ENCODE data around the gene DPEP2NB.

Gene DPEP2NB, protein sequence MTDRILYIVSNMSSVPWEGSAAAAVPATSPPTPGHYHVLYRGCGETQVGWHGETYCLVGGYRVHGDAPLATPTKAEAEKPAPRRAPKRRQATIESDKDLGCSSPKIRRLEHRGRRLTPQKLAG

DNA sequence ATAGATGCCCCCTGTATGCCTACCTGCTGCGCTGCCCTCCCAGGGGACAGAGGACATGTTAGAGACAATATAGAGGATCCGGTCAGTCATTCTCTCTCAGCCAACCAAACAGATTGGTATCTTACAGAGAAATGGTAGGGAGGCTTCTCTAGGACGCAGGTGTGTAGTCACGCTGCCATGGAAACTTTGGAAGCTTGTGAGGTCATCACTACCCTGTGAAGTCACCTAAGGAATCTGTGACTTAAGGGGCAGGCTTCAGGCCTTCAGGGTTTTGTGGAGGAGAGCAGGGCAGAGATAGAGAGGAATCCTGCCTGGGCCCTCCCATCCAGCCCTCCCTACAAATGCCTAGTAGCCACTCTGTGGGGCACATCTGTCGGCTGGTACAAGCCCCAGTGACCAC, at the start of gene DPEP2NB:
DPEP2NB (minus strand) TSS at position 231 of the 400 bp plus-strand sequence; CDS start at position 90, 141 bp downstream.
- Mint-ChIP-seq H3K9me3 (no peaks in the 10 kb centered on the region), H3K4me3 (no peak within 1 kb of the TSS), H3K27me3 (no peaks in the 10 kb centered on the region), H3K27ac (no peak within 1 kb of the TSS), H3K4me1 (peaks cover 20% of the 10 kb centered on the region), H3K36me3 (no peaks in the 10 kb centered on the region)
- ATAC-seq: no peak

DNA sequence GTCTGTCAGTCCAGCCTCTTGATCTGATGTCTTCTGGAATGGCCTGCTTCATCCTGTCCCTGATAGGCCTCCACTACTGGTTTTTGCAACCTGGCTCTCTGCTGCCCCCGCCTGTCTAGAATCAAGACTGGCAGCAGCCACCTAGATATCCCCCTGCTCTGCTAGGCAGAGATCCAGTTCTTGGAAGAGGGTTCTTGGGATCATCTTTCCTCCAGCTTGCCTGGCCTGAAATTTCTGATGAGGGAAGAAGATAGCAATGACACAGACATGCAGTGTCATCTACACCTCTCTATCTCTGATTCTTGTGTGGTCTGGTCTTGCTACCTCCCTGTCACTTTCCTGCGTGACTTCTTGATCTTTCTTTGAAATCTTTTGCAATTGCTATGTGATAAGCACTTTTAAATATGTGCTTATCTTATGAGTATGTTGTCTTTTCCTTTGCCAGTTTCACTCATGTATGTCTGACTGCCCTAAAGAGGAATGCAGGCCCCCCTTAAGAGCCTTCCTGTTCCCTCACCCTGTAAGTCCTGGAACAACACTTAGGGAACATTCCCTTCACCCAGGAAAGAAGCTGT, 49.2 kb upstream of the DPEP2NB start:
- Mint-ChIP-seq H3K27me3 (no peaks in the 10 kb centered on the region), H3K4me1 (peaks cover 37% of the 10 kb centered on the region), H3K27ac (peak overlapping the region; percentile 43), H3K9me3 (no peaks in the 10 kb centered on the region), H3K36me3 (peaks cover 64% of the 10 kb centered on the region), H3K4me3 (no peak overlapping the region)
- ATAC-seq: peak; percentile 76

DNA sequence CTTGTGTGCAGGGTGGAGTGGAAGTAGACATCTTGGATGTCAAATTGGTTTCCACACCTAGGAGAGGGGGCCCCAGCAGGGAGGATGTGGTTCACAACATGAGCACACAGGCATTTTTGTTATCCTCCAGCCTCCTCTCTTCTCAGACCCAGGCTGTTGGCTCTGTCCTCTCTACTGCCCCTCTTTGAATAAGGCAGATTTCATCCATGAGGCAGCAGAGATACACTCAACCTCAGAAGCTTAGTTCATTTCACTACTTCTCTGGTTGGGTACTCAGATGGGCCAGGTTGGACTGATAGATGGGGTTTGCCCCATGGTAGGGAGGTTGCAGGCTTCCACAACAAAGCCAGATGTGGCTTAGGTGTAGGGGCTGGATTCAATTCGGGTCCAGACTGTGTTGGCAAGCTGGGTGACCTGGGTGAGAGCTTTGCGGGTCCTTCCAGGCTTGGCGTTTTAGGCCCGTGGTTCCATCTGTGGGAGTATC, 47.2 kb upstream of the DPEP2NB start:
- H3K27ac Mint-ChIP-seq: no peak overlapping the region
- ATAC-seq: no peak
- peaks cover 37% of the 10 kb centered on the region for H3K4me1 Mint-ChIP-seq

DNA sequence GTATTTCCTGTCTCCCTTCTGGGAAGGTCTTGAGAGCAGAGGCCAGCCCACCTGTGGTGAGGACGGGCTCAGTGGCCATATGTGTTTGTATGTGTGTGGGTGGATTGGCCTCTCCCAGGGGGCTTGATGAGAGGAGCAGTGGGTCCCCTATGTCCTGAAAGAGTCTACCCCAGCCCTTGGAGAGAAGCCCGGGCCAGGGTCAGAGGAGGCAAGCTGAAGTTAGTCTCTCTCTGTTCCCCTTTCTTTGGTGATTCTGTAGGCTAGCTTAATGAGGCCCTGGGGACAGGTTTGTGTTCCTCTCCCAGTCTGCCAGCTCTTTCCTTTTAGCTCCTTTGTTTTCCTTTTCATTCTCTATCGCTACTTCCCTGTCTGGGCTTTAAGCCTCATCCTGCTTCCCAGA, 45.7 kb upstream of the DPEP2NB start:
- H3K4me1 Mint-ChIP-seq: peaks cover 36% of the 10 kb centered on the region
- H3K27me3 Mint-ChIP-seq: no peaks in the 10 kb centered on the region
- no peak overlapping the region for H3K4me3 Mint-ChIP-seq
- peak; percentile 82 for ATAC-seq
- H3K9me3 Mint-ChIP-seq: no peaks in the 10 kb centered on the region
- peaks cover 67% of the 10 kb centered on the region for H3K36me3 Mint-ChIP-seq
- H3K27ac Mint-ChIP-seq: peak overlapping the region; percentile 73

More for the DNA sequence above, 47.2 kb upstream of the DPEP2NB start:
- peaks cover 65% of the 10 kb centered on the region for H3K36me3 Mint-ChIP-seq
- no peaks in the 10 kb centered on the region for H3K9me3 Mint-ChIP-seq
- no peak overlapping the region for H3K4me3 Mint-ChIP-seq
- no peaks in the 10 kb centered on the region for H3K27me3 Mint-ChIP-seq

DNA sequence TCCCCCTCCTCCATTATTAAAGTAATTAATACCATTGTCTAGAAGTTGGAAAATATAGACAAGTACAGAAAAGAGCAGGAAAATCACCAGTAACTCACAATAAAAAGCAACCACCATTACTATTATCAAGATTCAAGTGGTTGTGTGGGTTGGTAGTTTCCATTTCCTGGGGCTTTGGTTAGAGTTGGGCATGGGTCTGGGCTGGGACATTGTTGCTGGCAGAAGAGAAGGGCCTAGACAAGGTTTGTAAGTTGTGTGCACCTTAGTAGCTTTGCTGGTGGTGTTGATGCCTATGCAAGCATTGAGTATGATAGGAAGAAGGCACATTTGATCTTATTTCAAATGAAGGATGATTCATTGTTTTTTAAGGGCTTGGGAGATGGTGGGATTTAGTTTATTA, 44.1 kb upstream of the DPEP2NB start:
- H3K4me3 Mint-ChIP-seq: no peak overlapping the region
- H3K4me1 Mint-ChIP-seq: peaks cover 33% of the 10 kb centered on the region
- peaks cover 68% of the 10 kb centered on the region for H3K36me3 Mint-ChIP-seq
- H3K9me3 Mint-ChIP-seq: no peaks in the 10 kb centered on the region
- peak overlapping the region; percentile 22 for H3K27ac Mint-ChIP-seq
- no peaks in the 10 kb centered on the region for H3K27me3 Mint-ChIP-seq
- no peak for ATAC-seq

DNA sequence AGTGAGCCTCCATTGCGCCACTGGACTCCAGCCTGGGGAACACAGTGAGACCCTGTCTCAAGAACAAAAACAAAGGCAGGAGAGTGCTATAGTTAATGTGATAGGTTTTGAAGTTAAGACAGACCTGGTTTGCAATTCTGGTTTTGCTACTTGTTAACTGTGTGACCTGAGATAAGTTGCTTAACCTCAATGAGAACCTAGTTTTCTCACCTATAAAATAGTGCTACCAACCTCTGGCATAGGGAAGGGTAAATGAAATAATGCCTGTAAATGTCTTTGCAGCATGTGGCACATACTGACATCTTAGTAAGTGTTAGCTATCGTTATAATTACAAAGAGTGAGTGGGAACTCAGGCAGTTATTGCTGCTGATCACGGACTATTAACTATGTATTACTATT, 39.7 kb upstream of the DPEP2NB start:
- Mint-ChIP-seq H3K4me3 (no peak overlapping the region), H3K9me3 (no peaks in the 10 kb centered on the region), H3K27me3 (no peaks in the 10 kb centered on the region), H3K4me1 (peaks cover 22% of the 10 kb centered on the region), H3K27ac (no peak overlapping the region), H3K36me3 (peaks cover 81% of the 10 kb centered on the region)
- ATAC-seq: no peak

DNA sequence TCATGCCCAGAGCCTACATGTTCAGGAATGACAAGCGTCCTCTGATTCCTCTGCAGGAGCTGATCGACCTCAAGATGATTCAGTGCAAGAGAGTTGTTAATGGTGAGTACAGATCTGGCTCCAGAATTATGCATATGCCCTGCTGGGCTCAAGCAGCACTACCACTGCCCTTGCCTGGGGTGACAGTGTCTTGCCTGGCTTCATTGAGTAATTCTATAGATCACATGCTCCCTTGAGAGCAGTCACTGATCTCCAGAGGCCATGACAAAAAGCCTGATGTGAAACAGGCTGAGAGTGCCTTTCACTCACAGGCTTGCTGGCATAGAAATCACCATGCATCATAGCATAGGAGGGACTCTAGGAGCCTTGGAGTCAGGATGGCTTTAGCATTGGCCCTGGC, 33.7 kb upstream of the DPEP2NB start:
- ATAC-seq: peak; percentile 64
- no peak overlapping the region for H3K4me3 Mint-ChIP-seq
- peaks cover 52% of the 10 kb centered on the region for H3K36me3 Mint-ChIP-seq
- H3K27ac Mint-ChIP-seq: peak overlapping the region; percentile 45
- no peaks in the 10 kb centered on the region for H3K27me3 Mint-ChIP-seq
- peaks cover 41% of the 10 kb centered on the region for H3K4me1 Mint-ChIP-seq
- no peaks in the 10 kb centered on the region for H3K9me3 Mint-ChIP-seq

DNA sequence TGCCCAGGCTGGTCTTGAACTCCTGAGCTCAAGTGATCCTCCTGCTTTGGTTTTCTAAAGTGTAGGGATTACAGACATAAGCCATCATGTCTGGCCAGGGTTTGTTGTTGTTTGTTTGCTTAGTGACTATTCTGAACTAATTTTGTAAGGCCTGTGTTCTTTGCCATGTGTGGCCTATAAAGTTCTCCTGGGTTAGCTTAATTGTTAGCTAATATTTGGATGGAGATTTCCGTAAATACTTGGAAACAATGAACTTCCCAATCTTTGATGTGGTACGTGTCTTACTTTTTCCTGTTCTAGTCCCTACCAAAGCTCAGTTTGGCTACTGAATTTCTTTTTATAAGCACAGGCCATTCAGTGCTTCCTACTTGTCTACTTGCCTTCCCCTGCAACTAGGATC, 32.3 kb upstream of the DPEP2NB start:
- H3K4me3 Mint-ChIP-seq: no peak overlapping the region
- no peaks in the 10 kb centered on the region for H3K9me3 Mint-ChIP-seq
- peaks cover 50% of the 10 kb centered on the region for H3K4me1 Mint-ChIP-seq
- peak overlapping the region; percentile 45 for H3K27ac Mint-ChIP-seq
- ATAC-seq: no peak
- no peaks in the 10 kb centered on the region for H3K27me3 Mint-ChIP-seq
- peaks cover 39% of the 10 kb centered on the region for H3K36me3 Mint-ChIP-seq

DNA sequence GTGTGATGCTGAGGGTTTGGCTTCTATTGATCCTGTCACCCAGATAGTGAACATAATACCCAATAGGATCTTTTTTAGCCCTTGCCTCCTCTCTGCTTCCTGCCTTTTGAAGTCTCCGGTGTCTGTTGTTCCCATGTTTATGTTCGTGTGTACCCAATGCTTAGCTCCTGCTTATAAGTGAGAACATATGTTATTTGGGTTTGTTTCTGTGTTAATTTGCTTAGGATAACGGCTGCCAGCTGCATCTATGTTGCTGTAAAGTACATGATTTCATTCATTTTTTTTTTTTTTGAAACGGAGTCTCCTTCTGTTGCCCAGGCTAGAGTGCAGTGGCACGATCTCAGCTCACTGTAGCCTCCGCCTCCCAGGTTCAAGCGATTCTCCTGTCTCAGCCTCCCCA, 30.4 kb upstream of the DPEP2NB start:
- H3K36me3 Mint-ChIP-seq: peaks cover 27% of the 10 kb centered on the region
- H3K27me3 Mint-ChIP-seq: no peaks in the 10 kb centered on the region
- H3K27ac Mint-ChIP-seq: peak overlapping the region; percentile 54
- peaks cover 59% of the 10 kb centered on the region for H3K4me1 Mint-ChIP-seq
- H3K9me3 Mint-ChIP-seq: no peaks in the 10 kb centered on the region
- no peak overlapping the region for H3K4me3 Mint-ChIP-seq
- ATAC-seq: no peak

DNA sequence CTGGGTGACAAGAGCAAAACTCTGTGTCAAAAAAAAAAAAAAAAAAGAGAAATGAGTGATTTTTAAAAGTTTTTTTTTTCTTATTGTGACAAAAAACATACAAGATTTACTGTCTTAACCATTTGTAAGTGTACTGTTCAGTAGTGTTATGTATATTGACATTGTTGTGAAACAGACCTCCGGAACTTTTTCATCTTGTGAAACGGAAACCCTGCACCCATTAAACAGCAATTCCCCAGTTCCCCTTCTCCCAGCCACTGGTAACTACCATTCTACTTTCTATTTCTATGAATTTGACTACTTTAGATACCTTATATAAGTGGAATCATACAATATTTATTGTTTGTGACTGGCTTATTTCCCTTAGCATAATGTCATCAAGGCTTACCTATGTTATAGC, 26.1 kb upstream of the DPEP2NB start:
- H3K4me3 Mint-ChIP-seq: no peak overlapping the region
- H3K9me3 Mint-ChIP-seq: no peaks in the 10 kb centered on the region
- ATAC-seq: no peak
- H3K27ac Mint-ChIP-seq: peak overlapping the region; percentile 44
- no peaks in the 10 kb centered on the region for H3K27me3 Mint-ChIP-seq
- no peaks in the 10 kb centered on the region for H3K36me3 Mint-ChIP-seq
- H3K4me1 Mint-ChIP-seq: peaks cover 71% of the 10 kb centered on the region

DNA sequence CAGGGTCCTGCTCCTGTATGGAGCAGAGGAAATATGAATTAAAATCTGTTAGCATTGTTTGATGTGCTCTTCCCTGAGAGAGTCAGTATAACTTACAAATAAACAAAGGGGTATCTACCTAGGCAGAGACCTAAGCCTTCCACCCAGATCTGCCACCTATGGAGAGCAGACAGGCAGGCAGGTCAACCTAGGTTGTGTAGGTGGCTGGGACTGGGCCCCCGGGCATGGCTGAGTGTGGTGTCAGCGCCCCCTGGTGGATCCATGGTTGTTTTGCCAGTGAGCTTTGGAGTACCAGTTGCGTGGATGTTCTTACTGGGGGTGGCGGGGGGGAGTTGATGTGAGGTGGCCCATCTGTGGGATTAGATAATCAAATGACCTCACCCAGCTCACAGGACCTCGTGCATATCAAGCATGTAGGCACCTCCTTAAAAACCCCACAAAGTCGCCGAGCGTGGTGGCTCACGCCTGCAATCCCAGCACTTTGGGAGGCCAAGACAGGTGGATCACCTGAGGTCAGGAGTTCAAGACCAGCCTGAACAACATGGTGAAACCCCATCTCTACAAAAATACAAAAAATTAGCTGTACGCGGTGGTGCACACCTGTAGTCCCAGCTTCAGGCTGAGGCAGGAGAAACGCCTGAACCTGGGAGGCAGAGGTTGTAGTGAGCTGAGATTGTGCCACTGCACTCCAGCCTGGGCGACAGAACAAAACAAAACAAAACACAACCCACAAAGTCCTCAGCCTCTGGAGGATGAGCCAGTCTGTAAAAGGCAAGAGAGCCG, 25.0 kb upstream of the DPEP2NB start:
- Mint-ChIP-seq H3K27ac (peak overlapping the region; percentile 94), H3K4me3 (peak overlapping the region; percentile 72), H3K9me3 (no peaks in the 10 kb centered on the region), H3K36me3 (no peaks in the 10 kb centered on the region), H3K4me1 (peaks cover 65% of the 10 kb centered on the region), H3K27me3 (no peaks in the 10 kb centered on the region)
- ATAC-seq: peak; percentile 92

DNA sequence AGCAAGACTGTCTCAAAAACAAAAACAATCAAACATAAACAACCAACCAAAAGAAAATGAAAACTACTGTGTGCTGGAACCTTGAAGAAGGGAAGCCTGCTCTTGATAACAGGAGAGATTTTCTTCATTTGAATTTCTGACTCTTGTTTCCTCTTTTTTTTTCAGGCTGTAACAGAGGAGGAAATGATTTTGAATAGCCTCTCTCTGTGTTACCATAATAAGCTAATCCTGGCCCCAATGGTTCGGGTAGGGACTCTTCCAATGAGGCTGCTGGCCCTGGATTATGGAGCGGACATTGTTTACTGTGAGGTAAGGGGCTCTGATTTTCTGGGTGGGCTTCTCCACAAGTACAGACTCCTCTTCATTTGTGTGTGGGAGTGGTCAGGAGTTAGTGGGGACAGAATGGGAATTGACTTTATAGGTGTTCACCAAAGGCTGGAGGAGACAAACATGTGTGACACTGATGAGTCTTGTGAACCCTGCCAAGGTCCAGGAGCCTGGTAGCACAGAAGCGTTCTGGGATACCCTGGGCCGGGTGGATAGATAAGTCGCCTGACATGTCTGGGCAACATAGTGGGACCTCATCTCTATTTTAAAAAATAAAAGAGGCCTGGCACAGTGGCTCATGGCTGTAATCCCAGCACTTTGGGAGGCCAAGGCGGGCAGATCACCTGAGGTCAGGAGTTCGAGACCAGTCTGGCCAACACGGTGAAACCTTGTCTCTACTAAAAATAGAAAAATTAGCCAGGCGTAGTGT, 22.3 kb upstream of the DPEP2NB start:
- peak overlapping the region; percentile 90 for H3K4me3 Mint-ChIP-seq
- no peaks in the 10 kb centered on the region for H3K36me3 Mint-ChIP-seq
- H3K27ac Mint-ChIP-seq: peak overlapping the region; percentile 94
- H3K27me3 Mint-ChIP-seq: no peaks in the 10 kb centered on the region
- ATAC-seq: peak; percentile 64
- no peaks in the 10 kb centered on the region for H3K9me3 Mint-ChIP-seq
- H3K4me1 Mint-ChIP-seq: peaks cover 50% of the 10 kb centered on the region

DNA sequence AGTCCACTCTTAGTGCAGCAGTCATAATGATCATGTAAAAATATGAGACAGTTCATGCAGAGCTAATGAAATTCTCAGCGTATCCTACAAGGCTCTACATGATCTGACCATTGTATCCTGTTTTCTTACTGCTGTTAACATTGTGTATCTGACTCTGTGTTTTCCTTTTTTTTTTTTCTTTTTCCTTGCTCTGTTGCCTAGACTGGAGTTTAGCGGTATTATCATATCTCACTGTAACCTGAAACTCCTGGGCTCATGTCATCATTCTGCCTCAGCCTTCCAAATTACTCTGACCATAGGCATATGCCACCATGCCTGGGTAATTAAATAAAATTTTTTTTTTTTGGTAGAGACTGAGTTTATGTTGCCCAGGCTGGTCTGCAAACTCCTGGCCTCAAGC, 19.5 kb upstream of the DPEP2NB start:
- Mint-ChIP-seq H3K27me3 (no peaks in the 10 kb centered on the region), H3K4me3 (no peak overlapping the region), H3K27ac (no peak overlapping the region), H3K36me3 (peaks cover 12% of the 10 kb centered on the region), H3K4me1 (peaks cover 41% of the 10 kb centered on the region), H3K9me3 (no peaks in the 10 kb centered on the region)
- ATAC-seq: no peak

DNA sequence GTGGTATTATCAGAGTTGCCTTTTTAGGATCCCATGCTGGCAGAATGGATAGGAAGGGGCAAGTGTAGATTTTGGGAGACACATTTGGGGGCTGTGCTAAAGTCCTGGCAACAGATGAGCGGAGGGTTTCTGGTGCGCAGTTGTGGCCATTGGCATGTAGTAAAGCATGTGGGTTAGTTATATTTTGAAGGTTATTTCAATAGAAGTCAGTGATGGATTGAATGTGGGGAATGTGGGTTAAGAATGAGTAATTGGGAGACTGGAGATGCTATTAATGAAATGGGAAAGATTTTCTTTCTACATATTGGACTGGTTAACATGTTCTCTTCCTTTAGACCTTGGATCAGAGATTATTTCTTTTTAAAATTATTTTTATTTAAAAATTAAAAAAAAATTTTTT, 17.4 kb upstream of the DPEP2NB start:
- no peak for ATAC-seq
- H3K27me3 Mint-ChIP-seq: no peaks in the 10 kb centered on the region
- H3K36me3 Mint-ChIP-seq: peaks cover 20% of the 10 kb centered on the region
- no peak overlapping the region for H3K27ac Mint-ChIP-seq
- H3K9me3 Mint-ChIP-seq: no peaks in the 10 kb centered on the region
- H3K4me3 Mint-ChIP-seq: no peak overlapping the region
- peaks cover 24% of the 10 kb centered on the region for H3K4me1 Mint-ChIP-seq

DNA sequence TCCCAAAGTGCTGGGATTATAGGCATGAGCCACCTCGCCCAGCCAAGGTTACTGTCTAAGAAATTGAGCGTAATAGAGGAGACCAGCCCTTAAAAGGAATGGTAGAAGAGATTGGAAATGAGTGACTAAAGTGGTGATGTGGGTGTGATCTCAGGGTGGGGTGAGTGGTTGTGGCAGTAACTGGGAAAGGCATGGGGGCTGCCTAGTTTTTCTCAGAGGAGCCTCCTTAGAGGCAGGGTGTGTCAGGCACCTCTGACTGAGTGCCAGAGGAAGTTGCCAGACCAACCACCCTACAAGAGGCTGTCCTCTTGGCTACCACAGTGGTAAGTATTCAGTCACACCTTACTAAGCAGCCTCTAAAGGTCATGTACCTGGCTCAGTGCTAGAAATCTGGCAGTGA, 16.2 kb upstream of the DPEP2NB start:
- Mint-ChIP-seq H3K4me1 (peaks cover 22% of the 10 kb centered on the region), H3K4me3 (no peak overlapping the region), H3K9me3 (no peaks in the 10 kb centered on the region), H3K27me3 (no peaks in the 10 kb centered on the region), H3K36me3 (peaks cover 28% of the 10 kb centered on the region), H3K27ac (peak overlapping the region; percentile 35)
- ATAC-seq: no peak
